SK-N-MC (cell line): ENCODE results near the gene RILP.

ENCODE experiments used
- DNase-seq: peaks from one replicate; pipeline ENCODE4 v3.0.0-alpha.2; 2011; ENCODE audit warnings: low read depth, low spot score
- H3K27ac ChIP-seq: fragments of 200-600 bp; sonication (generic); 2 replicates; pipeline ENCODE4 v1.5.1; 2016; ENCODE audit warnings: mixed run types
- H3K36me3 ChIP-seq: fragments of 200-600 bp; sonication (generic); 2 replicates; pipeline ENCODE4 v1.6.1; 2017; ENCODE audit warnings: antibody characterized with exemption, low read length, mixed read lengths; ENCODE audit not compliant: insufficient read depth
- H3K4me3 ChIP-seq: fragments of 200-600 bp; sonication (generic); 2 replicates; pipeline ENCODE4 v1.5.1; 2016
- H3K9ac ChIP-seq: fragments of 200-600 bp; sonication (generic); 2 replicates; pipeline ENCODE4 v1.8.0; 2017; ENCODE audit warnings: mixed run types, mixed read lengths; ENCODE audit not compliant: insufficient read length
- H3K9me3 ChIP-seq: fragments of 200-600 bp; sonication (generic); 2 replicates; pipeline ENCODE4 v1.6.1; 2017; ENCODE audit warnings: low read depth, mild to moderate bottlenecking, antibody characterized with exemption, low read length, moderate library complexity, mixed read lengths
- EZH2 ChIP-seq: fragments of 200-600 bp; sonication (generic); IDR thresholded peaks from one replicate; pipeline ENCODE4 v1.6.1; 2017; ENCODE audit warnings: antibody characterized with exemption
- FOXP2 ChIP-seq: optimal IDR thresholded peaks from 2 replicates; pipeline ENCODE3; 2011; ENCODE audit warnings: mild to moderate bottlenecking, moderate library complexity; ENCODE audit not compliant: insufficient read depth; ENCODE audit errors: extremely low read length, control extremely low read depth
- POLR2AphosphoS5 ChIP-seq: IDR thresholded peaks from 2 replicates; pipeline ENCODE4 v1.6.1; 2012; ENCODE audit warnings: mild to moderate bottlenecking, low read depth, low read length, borderline replicate concordance

RILP gene

DNA sequence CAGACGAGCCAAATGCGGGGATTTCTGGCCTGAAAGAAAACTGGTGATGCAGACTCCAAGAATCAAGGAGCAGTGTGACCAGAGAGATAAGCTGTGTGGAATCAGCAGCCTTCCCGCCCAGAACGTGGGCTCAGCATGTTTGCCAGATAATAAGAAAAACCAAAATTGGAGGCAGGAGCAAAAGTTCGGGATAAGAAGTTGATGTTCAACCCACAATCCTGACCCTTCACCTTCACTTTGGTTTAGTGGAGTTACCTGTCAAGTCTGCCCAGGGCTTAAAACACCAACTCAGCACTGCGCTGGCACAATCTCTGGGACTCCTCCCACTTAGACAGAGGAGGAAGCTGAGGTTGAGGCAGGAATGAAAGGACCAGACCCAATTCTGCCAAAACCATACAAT is 24.1 kb downstream of the RILP start:
- Histone ChIP-seq H3K27ac (no peak overlapping the region), H3K4me3 (no peak overlapping the region), H3K9ac (no peak overlapping the region), H3K9me3 (no peaks in the 10 kb centered on the region), H3K36me3 (no peaks in the 10 kb centered on the region)
- no peak for DNase-seq
- TF ChIP-seq FOXP2 (no peak), POLR2AphosphoS5 (no peak), EZH2 (no peak)

DNA sequence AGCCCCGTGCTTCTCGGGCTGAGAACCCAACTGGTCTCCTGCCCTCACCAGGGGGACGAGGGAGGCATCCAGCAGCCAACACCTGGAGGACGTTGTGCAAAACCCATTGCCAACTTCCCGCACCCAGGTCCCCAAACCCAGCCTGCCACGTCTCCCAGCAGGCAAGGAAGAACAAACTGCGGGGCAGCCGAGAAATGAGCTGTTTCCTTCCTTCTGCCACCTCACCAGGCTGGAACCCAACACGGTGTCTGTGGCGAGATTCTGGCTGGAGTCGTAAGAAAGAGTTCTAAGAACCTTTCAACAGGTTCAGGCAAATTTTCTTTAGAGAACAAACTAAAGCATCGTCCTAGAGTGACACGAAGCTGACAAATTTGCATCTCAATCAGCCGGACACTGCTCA is 24.6 kb downstream of the RILP start:
- Histone ChIP-seq H3K27ac (no peak overlapping the region), H3K9me3 (no peaks in the 10 kb centered on the region), H3K36me3 (no peaks in the 10 kb centered on the region), H3K9ac (no peak overlapping the region), H3K4me3 (no peak overlapping the region)
- DNase-seq = no peak
- TF ChIP-seq EZH2 = no peak
- no peak for TF ChIP-seq POLR2AphosphoS5
- TF ChIP-seq FOXP2 = no peak

DNA sequence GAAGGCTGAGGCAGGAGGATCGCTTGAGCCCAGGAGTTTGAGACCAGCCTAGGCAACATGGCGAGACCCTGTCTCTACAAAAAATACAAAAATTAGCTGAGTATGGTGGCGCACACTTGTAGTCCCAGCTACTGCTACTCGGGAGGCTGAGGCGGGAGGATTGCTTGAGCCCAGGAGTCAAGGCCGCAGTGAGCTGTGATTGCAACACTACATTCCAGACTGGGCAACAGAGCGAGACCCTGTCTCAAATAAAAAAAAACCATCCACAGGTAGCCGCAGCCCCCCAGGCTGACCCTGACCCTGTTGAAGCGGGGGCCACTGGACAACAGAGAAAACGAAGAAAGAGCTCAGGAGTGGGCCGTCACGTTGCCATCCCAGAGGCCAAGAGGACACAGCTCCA is 25.0 kb downstream of the RILP start:
- DNase-seq = no peak
- H3K4me3 ChIP-seq = no peak overlapping the region
- H3K9ac ChIP-seq = no peak overlapping the region
- H3K27ac ChIP-seq = no peak overlapping the region
- no peaks in the 10 kb centered on the region for H3K9me3 ChIP-seq
- H3K36me3 ChIP-seq = no peaks in the 10 kb centered on the region
- TF ChIP-seq FOXP2 (no peak), EZH2 (no peak), POLR2AphosphoS5 (no peak)

DNA sequence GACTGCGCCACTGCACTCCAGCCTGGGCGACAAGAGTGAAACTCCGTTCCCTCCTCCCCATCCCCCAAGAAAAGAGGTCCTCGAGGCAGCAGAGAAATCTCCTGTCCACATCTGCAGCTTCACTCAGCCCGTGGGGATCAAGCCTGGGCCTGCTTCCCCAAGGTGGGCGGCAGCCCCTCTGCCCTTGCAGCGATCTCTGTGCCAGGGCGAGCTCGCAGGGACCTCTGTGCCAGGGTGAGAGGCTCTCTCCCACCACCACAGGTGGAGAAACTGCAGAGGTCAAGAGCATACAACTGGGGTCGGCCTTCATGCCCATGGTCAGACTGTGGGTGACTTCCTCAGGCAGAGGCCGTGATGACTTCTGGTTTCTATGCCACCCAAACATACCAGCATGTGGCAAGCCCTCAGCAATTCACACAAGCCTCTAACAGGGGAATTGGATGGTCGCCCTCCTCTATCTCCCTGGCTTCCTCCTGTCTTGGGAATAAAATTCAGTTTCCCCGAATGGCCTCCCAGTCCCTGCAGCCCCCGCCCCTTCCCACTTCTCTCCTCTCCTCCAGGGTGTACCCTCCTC is 26.5 kb downstream of the RILP start:
- DNase-seq = no peak

DNA sequence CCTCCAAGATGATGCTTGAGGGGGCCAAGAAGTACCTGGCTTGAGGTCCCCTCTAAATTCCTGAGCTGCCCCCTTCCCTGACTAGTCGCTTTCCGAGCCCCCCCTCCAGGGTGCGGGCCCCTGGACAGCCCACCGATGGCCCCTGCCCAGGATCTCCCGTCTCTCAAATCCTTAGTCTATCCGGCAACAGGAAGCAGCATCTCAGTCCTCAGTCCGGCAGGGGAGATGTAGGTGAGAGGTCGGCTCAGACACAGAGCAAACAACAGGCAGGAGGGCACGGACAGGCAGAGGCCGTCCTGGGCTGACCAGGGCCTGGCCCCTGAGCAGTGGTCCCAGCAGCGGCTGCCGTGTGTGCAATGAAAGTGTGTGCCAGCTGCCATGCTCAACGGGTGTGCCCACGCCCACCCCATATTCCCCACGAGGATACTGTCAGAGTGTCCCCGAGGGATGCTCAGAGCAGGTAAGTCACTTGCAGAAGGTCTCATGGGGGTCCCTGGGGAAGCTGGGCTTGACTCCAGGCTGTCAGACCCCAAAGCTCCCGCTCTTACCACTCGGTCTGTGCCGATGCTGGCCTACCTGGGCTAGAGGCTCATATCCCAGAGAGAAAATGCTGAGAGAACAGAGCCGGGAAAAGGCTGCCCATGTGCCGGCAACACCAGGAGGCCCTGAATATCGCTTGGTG is 28.3 kb downstream of the RILP start:
- no peak for TF ChIP-seq POLR2AphosphoS5
- no peaks in the 10 kb centered on the region for H3K36me3 ChIP-seq
- DNase-seq = no peak
- no peak overlapping the region for H3K4me3 ChIP-seq
- no peak overlapping the region for H3K27ac ChIP-seq
- H3K9me3 ChIP-seq = no peaks in the 10 kb centered on the region
- H3K9ac ChIP-seq = no peak overlapping the region

More for the DNA sequence above, 26.5 kb downstream of the RILP start:
- TF ChIP-seq FOXP2 = no peak
- TF ChIP-seq POLR2AphosphoS5 = no peak
- no peak for TF ChIP-seq EZH2
- H3K36me3 ChIP-seq = no peaks in the 10 kb centered on the region
- H3K27ac ChIP-seq = no peak overlapping the region
- no peak overlapping the region for H3K9ac ChIP-seq
- no peak overlapping the region for H3K4me3 ChIP-seq
- no peaks in the 10 kb centered on the region for H3K9me3 ChIP-seq

DNA sequence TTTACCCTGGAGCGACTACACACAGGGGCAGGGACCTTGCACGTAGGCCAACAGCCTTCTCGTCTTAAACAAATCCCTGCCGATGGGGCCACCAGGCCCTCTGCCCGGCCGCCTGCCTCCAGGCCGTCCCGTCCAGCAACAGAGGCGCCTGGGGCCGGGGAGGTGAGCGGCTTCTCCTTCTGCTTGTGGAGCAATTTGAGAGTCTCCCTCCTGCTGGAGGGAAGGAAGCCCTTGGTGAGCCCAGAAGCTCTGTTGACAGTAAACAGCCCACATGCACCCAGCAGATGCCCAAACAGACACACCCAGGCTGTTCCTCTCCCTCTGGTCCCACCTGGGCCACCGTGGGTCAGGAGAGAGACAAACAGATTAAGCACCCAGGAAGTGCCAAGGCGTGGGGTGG is 29.2 kb downstream of the RILP start:
- Histone ChIP-seq H3K27ac (no peak overlapping the region), H3K9ac (no peak overlapping the region), H3K9me3 (no peaks in the 10 kb centered on the region), H3K36me3 (no peaks in the 10 kb centered on the region), H3K4me3 (no peak overlapping the region)
- DNase-seq = no peak
- no peak for TF ChIP-seq POLR2AphosphoS5
- no peak for TF ChIP-seq EZH2
- TF ChIP-seq FOXP2 = no peak

DNA sequence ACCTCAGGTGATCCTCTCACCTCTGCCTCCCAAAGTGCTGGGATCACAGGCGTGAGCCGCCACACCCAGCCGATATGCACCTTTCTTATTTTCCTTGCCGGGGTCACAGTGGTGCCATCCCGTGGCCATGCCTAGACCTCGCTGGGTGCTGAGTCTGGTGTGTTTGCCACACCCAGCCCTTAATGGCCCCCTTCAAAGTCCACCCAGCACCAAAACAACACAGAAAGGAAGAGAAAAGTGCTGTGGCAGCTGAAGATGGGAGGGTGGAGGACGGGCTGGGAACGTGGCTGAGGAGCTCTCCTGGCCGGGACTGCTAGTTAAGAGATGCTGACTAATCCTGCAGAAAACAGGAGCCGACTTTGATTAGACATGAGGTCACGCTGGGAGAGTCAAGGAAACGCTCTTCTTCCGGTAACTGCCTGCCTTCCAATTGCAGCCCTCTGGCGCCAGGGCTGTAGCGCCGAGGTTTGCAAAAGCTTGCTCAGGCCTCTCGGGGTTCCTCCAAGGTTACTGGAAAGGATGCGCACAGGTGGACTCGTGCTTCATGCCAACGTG is 32.0 kb downstream of the RILP start:
- no peak overlapping the region for H3K27ac ChIP-seq
- no peak for TF ChIP-seq FOXP2
- TF ChIP-seq POLR2AphosphoS5 = no peak
- TF ChIP-seq EZH2 = no peak
- no peak overlapping the region for H3K9ac ChIP-seq
- no peak for DNase-seq
- no peaks in the 10 kb centered on the region for H3K36me3 ChIP-seq
- no peaks in the 10 kb centered on the region for H3K9me3 ChIP-seq
- H3K4me3 ChIP-seq = no peak overlapping the region

DNA sequence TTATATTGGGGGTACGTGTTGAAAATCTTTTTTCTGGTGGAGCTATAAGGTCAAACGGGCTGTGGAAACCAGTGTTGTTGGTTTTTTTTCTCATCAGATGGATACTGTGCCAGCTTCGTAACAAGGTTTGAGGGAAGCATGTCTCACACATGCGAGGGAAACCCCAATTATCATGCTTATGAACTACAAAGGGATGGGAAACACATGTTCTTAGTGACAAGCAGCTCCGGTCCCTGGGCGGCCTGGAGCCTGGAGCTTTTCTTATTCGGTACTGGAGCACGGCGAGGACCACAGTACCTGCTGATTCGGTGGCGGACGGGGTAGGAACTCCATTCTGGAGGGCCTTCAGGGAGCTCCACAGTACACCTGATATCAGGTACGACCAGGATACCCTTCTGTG is 33.6 kb downstream of the RILP start:
- TF ChIP-seq EZH2 = no peak
- no peak for TF ChIP-seq POLR2AphosphoS5
- no peak for TF ChIP-seq FOXP2
- Histone ChIP-seq H3K36me3 (no peaks in the 10 kb centered on the region), H3K9me3 (no peaks in the 10 kb centered on the region), H3K4me3 (no peak overlapping the region), H3K9ac (no peak overlapping the region), H3K27ac (no peak overlapping the region)
- DNase-seq = no peak

DNA sequence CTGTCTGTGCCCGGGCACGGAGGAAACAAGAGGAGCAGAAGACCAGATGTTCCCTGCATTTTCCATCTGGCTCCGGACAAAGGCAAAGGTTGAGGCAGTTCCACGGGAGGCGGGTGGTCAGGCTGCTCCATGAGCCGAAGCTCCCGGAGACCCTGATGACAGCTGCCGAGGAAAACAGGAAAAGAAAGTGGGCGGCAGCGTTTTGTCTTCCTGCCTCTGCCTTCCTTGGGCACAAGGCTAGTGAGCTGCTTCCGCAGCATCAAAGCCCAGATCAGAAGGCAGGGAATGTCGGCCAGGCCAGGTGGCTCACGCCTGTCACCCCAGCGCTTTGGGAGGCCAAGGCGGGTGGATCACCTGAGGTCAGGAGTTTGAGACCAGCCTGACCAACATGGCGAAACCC is 37.3 kb downstream of the RILP start:
- no peak overlapping the region for H3K4me3 ChIP-seq
- no peak overlapping the region for H3K27ac ChIP-seq
- no peak for TF ChIP-seq EZH2
- no peak for TF ChIP-seq POLR2AphosphoS5
- no peak for TF ChIP-seq FOXP2
- H3K9me3 ChIP-seq = no peaks in the 10 kb centered on the region
- H3K36me3 ChIP-seq = no peaks in the 10 kb centered on the region
- no peak overlapping the region for H3K9ac ChIP-seq
- no peak for DNase-seq
